ENCODE measurements around the gene KASH5.

The KASH5 gene

DNA sequence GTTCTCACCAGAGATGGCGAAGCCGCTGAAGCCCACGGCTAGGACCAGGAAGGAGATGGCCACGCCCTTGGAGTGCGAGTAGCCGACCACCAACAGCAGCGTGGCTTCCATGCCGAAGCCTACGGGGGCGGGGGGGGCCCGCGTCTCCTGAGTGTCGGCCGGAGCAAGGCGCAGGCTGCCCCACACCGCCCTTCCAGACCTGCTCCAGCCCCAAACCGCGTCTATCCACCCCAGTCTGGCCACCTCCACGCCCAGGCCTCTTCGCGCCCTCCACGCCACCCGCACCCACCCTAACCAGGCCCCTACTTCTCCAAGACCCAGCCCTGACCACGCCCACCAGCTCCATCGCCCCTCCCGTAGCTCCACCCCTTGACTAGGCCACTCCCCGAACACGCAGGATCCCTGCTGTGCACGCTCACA is 43.3 kb downstream of the KASH5 start:
- Histone ChIP-seq H3K4me3 (ENCODE audit: control insufficient read depth in 1 of 7, extremely low read depth in 1 of 7, insufficient read depth in 4 of 7, low read depth in 2 of 7, low read length in 6 of 7) (no peak overlapping the region), H3K4me1 (ENCODE audit: control extremely low read depth in 1 of 4, control insufficient read depth in 4 of 4, insufficient read depth in 4 of 4, low read length in 3 of 4) (peaks cover 0 to 25% (median 14%) of the 10 kb centered on the region in 4 experiments), H3K27me3 (replicated peaks in 2 of 5; ENCODE audit: control insufficient read depth in 4 of 5, insufficient read depth in 5 of 5, low read length in 4 of 5) (peaks cover 0 to 99% (median 65%) of the 10 kb centered on the region in 5 experiments), H3K9me3 (ENCODE audit: control extremely low read depth in 1 of 5, control insufficient read depth in 4 of 5, insufficient read depth in 2 of 5, low read depth in 1 of 5, low read length in 4 of 5) (peaks cover 0 to 4% (median 0%) of the 10 kb centered on the region in 5 experiments), H3K36me3 (ENCODE audit: control insufficient read depth in 4 of 4, insufficient read depth in 4 of 4, low read length in 3 of 4) (no peaks in the 10 kb centered on the region), H3K27ac (ENCODE audit: insufficient read depth in 1 of 2, low read depth in 1 of 2, low read length in 2 of 2, poor library complexity in 1 of 2, severe bottlenecking in 2 of 2) (no peak overlapping the region)
- POLR2A ChIA-PET, result no interaction called here
- DNase-seq, result peak; percentile 36 to 54 (median 43)
- WGBS (ENCODE audit: insufficient coverage), result 40% methylated on average over 26 of the region's 29 CpGs
- CTCF ChIA-PET, result interaction anchor here (0.7 to 1.2 kb wide), 3 partner anchors 10 to 40 kb away, joined by 3 to 4 read pairs (median 3); no protein-coding TSS in a partner anchor

DNA sequence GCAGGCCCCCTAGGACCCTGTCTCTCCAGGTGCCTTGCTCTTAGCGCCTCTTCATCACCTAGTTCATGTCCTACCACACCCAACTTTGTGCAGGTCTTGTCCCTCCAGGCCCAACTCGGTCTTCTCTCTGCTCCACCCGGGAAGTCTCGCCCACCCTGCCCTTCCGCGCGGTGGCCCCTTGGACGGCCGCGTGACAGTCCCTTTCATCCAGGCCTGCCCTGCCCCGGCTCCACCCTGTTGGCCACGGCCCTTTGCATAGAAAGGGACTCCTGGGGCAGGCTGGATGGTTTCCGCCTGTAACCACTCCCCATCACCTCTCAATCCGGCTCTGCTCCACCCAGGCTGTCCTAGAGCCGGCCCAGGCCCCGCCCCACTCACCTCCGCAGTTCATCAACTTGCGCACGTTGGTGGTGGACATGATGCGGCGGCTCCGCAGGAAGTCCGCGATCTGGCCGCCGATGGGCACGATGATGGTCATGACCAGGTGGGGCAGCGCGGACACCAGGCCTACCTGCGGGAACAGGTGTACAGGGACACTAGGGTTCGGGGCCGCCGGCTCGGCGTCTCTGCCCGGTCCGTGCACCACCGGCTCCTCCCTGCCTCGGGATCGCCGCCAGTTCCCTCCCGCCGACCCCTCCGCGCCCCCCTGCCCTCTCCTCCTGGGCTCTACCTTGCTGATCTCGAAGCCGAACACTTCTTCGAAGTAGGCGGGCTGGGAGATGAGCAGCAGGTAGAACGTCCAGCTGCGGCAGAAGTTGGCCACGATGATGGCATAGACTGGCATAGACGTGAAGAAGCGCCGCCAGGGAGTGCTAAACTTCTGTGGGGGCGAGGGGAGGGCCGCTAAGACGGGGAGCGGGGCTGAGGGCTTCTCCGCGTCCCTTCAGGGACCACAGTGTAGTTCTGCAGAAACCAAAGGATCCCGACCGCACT is 44.4 kb downstream of the KASH5 start:
- ChIA-PET CTCF (interaction anchor here (0.7 to 1.2 kb wide), 3 partner anchors 11 to 41 kb away, joined by 3 to 4 read pairs (median 3); no protein-coding TSS in a partner anchor), POLR2A (no interaction called here)
- peaks cover 0 to 4% (median 0%) of the 10 kb centered on the region in 5 experiments for H3K9me3 ChIP-seq (ENCODE audit: control extremely low read depth in 1 of 5, control insufficient read depth in 4 of 5, insufficient read depth in 2 of 5, low read depth in 1 of 5, low read length in 4 of 5)
- no peaks in the 10 kb centered on the region for H3K36me3 ChIP-seq (ENCODE audit: control insufficient read depth in 4 of 4, insufficient read depth in 4 of 4, low read length in 3 of 4)
- H3K4me1 ChIP-seq (ENCODE audit: control extremely low read depth in 1 of 4, control insufficient read depth in 4 of 4, insufficient read depth in 4 of 4, low read length in 3 of 4), result peaks cover 0 to 26% (median 13%) of the 10 kb centered on the region in 4 experiments
- H3K27ac ChIP-seq (ENCODE audit: insufficient read depth in 1 of 2, low read depth in 1 of 2, low read length in 2 of 2, poor library complexity in 1 of 2, severe bottlenecking in 2 of 2), result no peak overlapping the region
- 13% methylated on average over 56 of the region's 63 CpGs for WGBS (ENCODE audit: insufficient coverage)
- no peak for DNase-seq
- H3K27me3 ChIP-seq (replicated peaks in 2 of 5; ENCODE audit: control insufficient read depth in 4 of 5, insufficient read depth in 5 of 5, low read length in 4 of 5), result peaks cover 0 to 99% (median 60%) of the 10 kb centered on the region in 5 experiments
- H3K4me3 ChIP-seq (ENCODE audit: control insufficient read depth in 1 of 7, extremely low read depth in 1 of 7, insufficient read depth in 4 of 7, low read depth in 2 of 7, low read length in 6 of 7), result no peak overlapping the region

DNA sequence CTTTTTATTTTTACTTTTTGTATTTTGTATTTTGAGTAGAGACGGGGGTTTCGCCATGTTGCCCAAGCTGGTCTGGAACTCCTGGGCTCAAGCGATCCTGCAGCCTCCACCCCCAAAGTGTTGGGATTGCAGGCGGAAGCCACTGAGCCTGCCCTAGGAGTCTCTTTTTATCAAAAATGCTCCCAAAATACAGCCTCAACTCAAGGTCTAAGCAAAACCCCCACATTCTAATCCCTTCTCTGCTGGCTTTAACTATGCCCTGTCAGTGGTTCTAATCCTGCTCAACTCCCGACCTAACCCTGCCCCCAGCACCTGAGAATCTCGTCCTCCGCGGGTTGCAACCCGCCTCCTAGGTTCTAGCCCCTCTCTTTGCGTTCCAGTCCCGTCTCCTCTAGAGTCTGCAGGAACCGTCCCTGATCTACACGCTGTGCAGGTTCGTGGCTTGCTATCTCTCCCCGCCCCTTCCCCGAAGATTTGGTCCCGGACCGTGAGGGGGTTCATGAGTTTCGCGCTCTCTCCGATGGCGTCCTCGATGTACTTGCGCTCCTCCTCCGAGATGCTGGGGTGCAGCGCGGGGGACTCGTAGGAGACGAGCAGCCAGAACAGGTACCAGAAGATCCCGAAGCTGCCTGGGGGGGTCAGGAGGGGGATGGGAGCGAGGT is 45.3 kb downstream of the KASH5 start:
- ChIA-PET CTCF (interaction anchor here (1.4 kb wide), 1 partner anchor 14 kb away, joined by 8 read pairs; no protein-coding TSS in a partner anchor), POLR2A (no interaction called here)
- no peak for DNase-seq
- Histone ChIP-seq H3K27ac (ENCODE audit: insufficient read depth in 1 of 2, low read depth in 1 of 2, low read length in 2 of 2, poor library complexity in 1 of 2, severe bottlenecking in 2 of 2) (no peak overlapping the region), H3K36me3 (ENCODE audit: control insufficient read depth in 4 of 4, insufficient read depth in 4 of 4, low read length in 3 of 4) (no peaks in the 10 kb centered on the region), H3K9me3 (ENCODE audit: control extremely low read depth in 1 of 5, control insufficient read depth in 4 of 5, insufficient read depth in 2 of 5, low read depth in 1 of 5, low read length in 4 of 5) (peaks cover 0 to 4% (median 0%) of the 10 kb centered on the region in 5 experiments), H3K4me1 (ENCODE audit: control extremely low read depth in 1 of 4, control insufficient read depth in 4 of 4, insufficient read depth in 4 of 4, low read length in 3 of 4) (peaks cover 0 to 18% (median 6%) of the 10 kb centered on the region in 4 experiments), H3K27me3 (replicated peaks in 2 of 5; ENCODE audit: control insufficient read depth in 4 of 5, insufficient read depth in 5 of 5, low read length in 4 of 5) (peaks cover 0 to 99% (median 61%) of the 10 kb centered on the region in 5 experiments), H3K4me3 (ENCODE audit: control insufficient read depth in 1 of 7, extremely low read depth in 1 of 7, insufficient read depth in 4 of 7, low read depth in 2 of 7, low read length in 6 of 7) (no peak overlapping the region)
- 11% methylated on average over 22 of the region's 31 CpGs for WGBS (ENCODE audit: insufficient coverage)

DNA sequence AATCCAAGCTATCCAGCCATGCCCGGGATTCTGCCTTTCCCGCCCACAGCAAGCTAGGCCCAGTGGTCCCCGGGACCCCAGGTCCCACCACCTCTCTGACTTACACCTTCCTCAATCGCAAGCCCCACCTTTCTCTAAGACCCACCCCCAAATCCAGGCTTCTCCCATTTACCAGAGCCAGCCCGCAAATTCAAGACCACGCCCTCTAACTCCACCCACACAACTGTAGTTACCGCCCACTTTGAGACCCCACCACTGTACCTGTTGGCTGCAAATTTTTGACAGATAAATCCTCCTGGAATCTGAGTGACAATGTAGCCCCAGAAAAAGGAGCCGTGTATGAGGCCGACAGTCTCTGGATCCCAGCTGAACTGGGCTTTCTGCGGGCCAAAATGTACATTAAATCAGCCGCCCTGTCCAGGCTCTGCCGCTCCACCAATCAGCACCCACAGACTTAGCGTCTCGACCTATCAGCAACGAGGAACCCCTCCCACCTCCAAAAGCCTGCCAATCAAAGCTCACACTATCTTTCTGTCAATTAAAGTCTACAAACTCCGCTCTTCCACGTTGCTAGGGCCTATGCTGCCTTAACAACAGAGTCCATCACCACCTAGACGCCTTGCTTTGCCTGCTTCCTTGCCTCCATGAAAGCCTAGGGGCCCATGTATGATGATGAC is 47.0 kb downstream of the KASH5 start:
- WGBS (ENCODE audit: insufficient coverage), result 94% methylated on average over 14 of the region's 18 CpGs
- H3K36me3 ChIP-seq (ENCODE audit: control insufficient read depth in 4 of 4, insufficient read depth in 4 of 4, low read length in 3 of 4), result no peaks in the 10 kb centered on the region
- POLR2A ChIA-PET, result no interaction called here
- DNase-seq, result peak; percentile 28 to 44 (median 34)
- peaks cover 2 to 100% (median 62%) of the 10 kb centered on the region in 5 experiments for H3K27me3 ChIP-seq (replicated peaks in 2 of 5; ENCODE audit: control insufficient read depth in 4 of 5, insufficient read depth in 5 of 5, low read length in 4 of 5)
- CTCF ChIA-PET, result no interaction called here
- no peak overlapping the region for H3K27ac ChIP-seq (ENCODE audit: insufficient read depth in 1 of 2, low read depth in 1 of 2, low read length in 2 of 2, poor library complexity in 1 of 2, severe bottlenecking in 2 of 2)
- H3K4me1 ChIP-seq (ENCODE audit: control extremely low read depth in 1 of 4, control insufficient read depth in 4 of 4, insufficient read depth in 4 of 4, low read length in 3 of 4), result peaks cover 0 to 15% (median 4%) of the 10 kb centered on the region in 4 experiments
- peaks cover 0 to 4% (median 0%) of the 10 kb centered on the region in 5 experiments for H3K9me3 ChIP-seq (ENCODE audit: control extremely low read depth in 1 of 5, control insufficient read depth in 4 of 5, insufficient read depth in 2 of 5, low read depth in 1 of 5, low read length in 4 of 5)
- no peak overlapping the region for H3K4me3 ChIP-seq (ENCODE audit: control insufficient read depth in 1 of 7, extremely low read depth in 1 of 7, insufficient read depth in 4 of 7, low read depth in 2 of 7, low read length in 6 of 7)

DNA sequence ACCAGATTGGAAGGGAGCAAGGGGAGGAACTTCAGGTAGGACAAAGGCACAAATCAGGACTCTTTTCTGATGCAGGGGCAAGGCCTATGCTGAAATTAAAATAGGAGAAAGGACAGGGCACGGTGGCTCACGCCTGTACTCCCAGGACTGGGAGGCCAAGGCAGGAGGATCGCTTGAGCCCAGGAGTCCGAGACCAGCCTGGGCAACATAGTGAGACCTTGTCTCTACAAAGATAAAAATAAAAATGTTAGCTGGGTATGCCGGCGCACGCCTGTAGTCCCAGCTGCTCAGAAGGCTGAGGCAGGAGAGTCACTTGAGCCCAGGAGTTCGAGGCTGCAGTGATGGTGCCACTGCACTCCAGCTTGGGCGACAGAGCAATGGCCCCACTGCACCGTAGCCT is 47.6 kb downstream of the KASH5 start:
- Histone ChIP-seq H3K36me3 (ENCODE audit: control insufficient read depth in 4 of 4, insufficient read depth in 4 of 4, low read length in 3 of 4) (no peaks in the 10 kb centered on the region), H3K9me3 (ENCODE audit: control extremely low read depth in 1 of 5, control insufficient read depth in 4 of 5, insufficient read depth in 2 of 5, low read depth in 1 of 5, low read length in 4 of 5) (peaks cover 0 to 4% (median 0%) of the 10 kb centered on the region in 5 experiments), H3K4me1 (ENCODE audit: control extremely low read depth in 1 of 4, control insufficient read depth in 4 of 4, insufficient read depth in 4 of 4, low read length in 3 of 4) (peaks cover 0 to 15% (median 4%) of the 10 kb centered on the region in 4 experiments), H3K4me3 (ENCODE audit: control insufficient read depth in 1 of 7, extremely low read depth in 1 of 7, insufficient read depth in 4 of 7, low read depth in 2 of 7, low read length in 6 of 7) (no peak overlapping the region), H3K27ac (ENCODE audit: insufficient read depth in 1 of 2, low read depth in 1 of 2, low read length in 2 of 2, poor library complexity in 1 of 2, severe bottlenecking in 2 of 2) (no peak overlapping the region), H3K27me3 (replicated peaks in 2 of 5; ENCODE audit: control insufficient read depth in 4 of 5, insufficient read depth in 5 of 5, low read length in 4 of 5) (peaks cover 2 to 100% (median 68%) of the 10 kb centered on the region in 5 experiments)
- 91% methylated on average over 10 of the region's 10 CpGs for WGBS (ENCODE audit: insufficient coverage)
- DNase-seq, result no peak
- ChIA-PET CTCF (interaction anchor here (1.1 to 1.2 kb wide), 2 partner anchors 9 to 241 kb away, joined by 3 to 5 read pairs; partner anchors contain the start of gene PRMT1), POLR2A (no interaction called here)

DNA sequence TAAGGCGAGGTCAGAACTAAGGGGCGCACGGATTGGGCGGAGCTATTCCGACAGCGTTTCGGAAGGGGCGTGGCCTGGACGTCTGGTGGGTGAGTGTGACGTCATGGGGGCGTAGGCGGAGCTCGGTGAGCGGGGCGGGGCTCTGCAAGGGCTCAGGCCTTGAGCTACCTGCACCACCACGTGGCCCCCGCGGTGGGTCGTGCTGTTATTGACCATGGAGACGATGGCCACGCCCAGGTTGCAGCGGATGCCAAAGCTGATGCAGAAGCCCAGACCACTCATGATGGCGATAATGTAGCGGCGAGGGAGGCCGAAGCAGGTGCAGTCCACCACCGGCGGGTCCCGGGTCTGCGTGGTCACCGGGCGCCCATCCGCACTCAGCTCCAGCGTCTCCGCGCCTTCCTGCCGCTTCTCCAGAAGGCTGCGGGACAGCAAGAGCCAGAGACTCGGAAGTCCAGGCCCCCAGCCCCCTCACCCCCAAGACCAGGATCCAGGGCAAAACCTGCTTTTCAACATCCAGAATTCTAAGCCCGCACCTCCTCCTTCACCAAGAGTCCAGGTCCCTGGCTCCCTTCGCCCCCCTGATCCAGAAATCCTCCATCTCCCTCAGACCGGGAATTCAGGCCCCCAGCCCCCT is 48.5 kb downstream of the KASH5 start:
- peaks cover 0 to 16% (median 7%) of the 10 kb centered on the region in 4 experiments for H3K4me1 ChIP-seq (ENCODE audit: control extremely low read depth in 1 of 4, control insufficient read depth in 4 of 4, insufficient read depth in 4 of 4, low read length in 3 of 4)
- ChIA-PET CTCF (interaction anchor here (1.1 to 1.2 kb wide), 2 partner anchors 8 to 241 kb away, joined by 3 to 5 read pairs; partner anchors contain the start of gene PRMT1), POLR2A (interaction anchor here (0.7 kb wide), 1 partner anchor 20 kb away, joined by 3 read pairs; no protein-coding TSS in a partner anchor)
- 10% methylated on average over 42 of the region's 42 CpGs for WGBS (ENCODE audit: insufficient coverage)
- peaks cover 2 to 100% (median 65%) of the 10 kb centered on the region in 5 experiments for H3K27me3 ChIP-seq (replicated peaks in 2 of 5; ENCODE audit: control insufficient read depth in 4 of 5, insufficient read depth in 5 of 5, low read length in 4 of 5)
- no peak overlapping the region for H3K27ac ChIP-seq (ENCODE audit: insufficient read depth in 1 of 2, low read depth in 1 of 2, low read length in 2 of 2, poor library complexity in 1 of 2, severe bottlenecking in 2 of 2)
- H3K4me3 ChIP-seq (ENCODE audit: control insufficient read depth in 1 of 7, extremely low read depth in 1 of 7, insufficient read depth in 4 of 7, low read depth in 2 of 7, low read length in 6 of 7), result peak overlapping the region in 2 of 7 experiments; percentile 10 to 36
- H3K36me3 ChIP-seq (ENCODE audit: control insufficient read depth in 4 of 4, insufficient read depth in 4 of 4, low read length in 3 of 4), result no peaks in the 10 kb centered on the region
- peak; percentile 76 to 77 (median 77) for DNase-seq
- H3K9me3 ChIP-seq (ENCODE audit: control extremely low read depth in 1 of 5, control insufficient read depth in 4 of 5, insufficient read depth in 2 of 5, low read depth in 1 of 5, low read length in 4 of 5), result peaks cover 0 to 4% (median 0%) of the 10 kb centered on the region in 5 experiments
